SH-SY5Y (cell line): ENCODE data around the gene CELF1.

Experiments used
- GATA2 ChIP-seq: IDR thresholded peaks from 2 replicates; pipeline ENCODE4 v1.6.1; 2011; ENCODE audit warnings: mild to moderate bottlenecking, low read depth, low read length
- GATA3 ChIP-seq: IDR thresholded peaks from 2 replicates; pipeline ENCODE4 v1.6.1; 2011; ENCODE audit warnings: low read depth, mild to moderate bottlenecking, low read length, moderate library complexity

GRCh38 chr11:47564933-47565339, 12.0 kb upstream of the CELF1 start:
- no peak for TF ChIP-seq GATA3
- TF ChIP-seq GATA2 = no peak
